Thoracic aorta (tissue), 2 donors: Measurements from ENCODE around the gene IRF8. TPM values are rescaled to one million over a fixed set of nuclear protein-coding genes. Genes with fewer than 3 reads are reported as not detected.

Source experiments
- ATAC-seq: fragments of 150-250 bp; one replicate; pipeline ENCODE4 v1.8.0; 2017; ENCODE audit warnings: low read depth; ENCODE audit not compliant: insufficient number of reproducible peaks, low FRiP score
- DNase-seq: peaks from one replicate; pipeline ENCODE4 v3.0.0-alpha.2; 2020; ENCODE audit warnings: low spot score
- H3K27ac ChIP-seq, 2 donors: fragments of 200-600 bp; sonication (generic); 1 replicate in 1 of 2; 2 replicates in 1 of 2; pipeline ENCODE4 v1.5.1; 2016; ENCODE audit warnings: mild to moderate bottlenecking in 2 of 2, moderate library complexity in 2 of 2
- H3K27me3 ChIP-seq: fragments of 200-600 bp; sonication (generic); replicated peaks from 2 replicates; pipeline ENCODE4 v1.6.0; 2016; ENCODE audit warnings: mild to moderate bottlenecking; ENCODE audit not compliant: insufficient read depth
- H3K36me3 ChIP-seq: fragments of 200-600 bp; sonication (generic); one replicate; pipeline ENCODE4 v1.5.1; 2016
- H3K4me1 ChIP-seq, 2 donors: fragments of 200-600 bp; sonication (generic); 1 replicate in 1 of 2; 2 replicates in 1 of 2; pipeline versions ENCODE4 v1.5.1 to v1.6.0; 2016; ENCODE audit warnings: low read depth in 2 of 2, mild to moderate bottlenecking in 1 of 2; ENCODE audit not compliant: control insufficient read depth in 1 of 2
- H3K4me3 ChIP-seq: fragments of 200-600 bp; sonication (generic); 2 replicates; pipeline ENCODE4 v1.5.1; 2016; ENCODE audit warnings: mild to moderate bottlenecking
- H3K9me3 ChIP-seq: fragments of 200-600 bp; sonication (generic); 2 replicates; pipeline ENCODE4 v1.5.1; 2016
- total RNA-seq, 2 donors: library from RNA; depleted of rRNA; stranded (reverse); fragments of >200 nt; gene quantifications; one replicate each; pipeline versions ENCODE4 v1.1.0 to v1.2.3, GENCODE V29; 2016
- TF ChIP-seq, protein P1 (sequence below): fragments of 200-600 bp; sonication (generic); IDR thresholded peaks from one replicate; pipeline ENCODE4 v1.5.1; 2019; ENCODE audit warnings: antibody characterized with exemption

IRF8 gene
- total RNA-seq, 2 donors from 2014 or later = 27.0 to 28.8 TPM

DNA sequence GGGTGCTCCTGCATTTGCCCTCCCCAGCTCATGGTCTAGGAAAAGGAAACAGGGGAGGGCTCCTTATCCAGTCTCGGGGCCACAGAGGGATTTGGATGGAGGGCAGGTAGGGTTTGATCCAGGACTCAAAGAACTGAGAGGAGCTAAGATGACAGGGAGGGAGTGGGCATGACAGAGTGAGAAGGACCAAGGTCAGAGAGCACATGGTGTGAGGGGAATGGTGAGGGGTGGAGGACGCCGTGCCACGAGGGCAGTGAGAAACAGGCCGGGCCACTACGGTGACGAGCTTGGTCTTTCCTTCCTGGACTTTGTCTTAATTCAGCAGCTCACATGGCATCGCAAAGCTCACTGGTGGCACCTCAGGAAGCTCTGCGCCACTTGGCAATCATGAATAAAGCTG is 35.2 kb downstream of the IRF8 start:
- no peak for DNase-seq

DNA sequence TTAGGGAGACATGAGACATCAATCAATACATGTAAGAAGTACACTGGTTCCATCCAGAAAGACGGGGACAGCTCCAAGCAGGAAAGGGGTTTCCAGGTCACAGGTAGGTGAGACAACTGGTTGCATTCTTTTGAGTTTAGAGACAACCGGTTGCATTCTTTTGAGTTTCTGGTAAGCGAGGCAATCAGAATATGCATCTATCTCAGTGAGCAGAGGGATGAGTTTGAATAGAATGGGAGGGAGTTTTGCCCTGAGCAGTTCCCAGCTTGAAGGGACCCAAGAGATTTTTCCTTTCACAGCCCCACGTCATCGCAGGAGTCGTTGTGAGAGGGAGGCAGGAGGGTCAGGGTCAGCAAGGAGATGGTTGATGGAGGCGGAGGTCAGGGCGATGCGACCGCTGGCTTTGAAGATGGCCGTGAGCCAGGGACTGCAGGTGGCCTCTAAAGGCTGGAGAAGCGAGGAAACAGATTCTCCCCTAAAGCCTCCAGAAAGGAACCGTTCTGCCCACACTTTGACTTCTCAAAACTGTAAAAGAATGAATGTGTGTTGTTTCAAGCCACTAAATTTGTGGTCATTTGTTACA is 36.5 kb downstream of the IRF8 start:
- ATAC-seq = no peak
- Histone ChIP-seq H3K27ac (no peak overlapping the region), H3K4me3 (no peak overlapping the region), H3K36me3 (no peaks in the 10 kb centered on the region), H3K4me1 (no peaks in the 10 kb centered on the region), H3K27me3 (no peaks in the 10 kb centered on the region), H3K9me3 (no peaks in the 10 kb centered on the region)
- DNase-seq = no peak
- TF ChIP-seq, protein P1, sequence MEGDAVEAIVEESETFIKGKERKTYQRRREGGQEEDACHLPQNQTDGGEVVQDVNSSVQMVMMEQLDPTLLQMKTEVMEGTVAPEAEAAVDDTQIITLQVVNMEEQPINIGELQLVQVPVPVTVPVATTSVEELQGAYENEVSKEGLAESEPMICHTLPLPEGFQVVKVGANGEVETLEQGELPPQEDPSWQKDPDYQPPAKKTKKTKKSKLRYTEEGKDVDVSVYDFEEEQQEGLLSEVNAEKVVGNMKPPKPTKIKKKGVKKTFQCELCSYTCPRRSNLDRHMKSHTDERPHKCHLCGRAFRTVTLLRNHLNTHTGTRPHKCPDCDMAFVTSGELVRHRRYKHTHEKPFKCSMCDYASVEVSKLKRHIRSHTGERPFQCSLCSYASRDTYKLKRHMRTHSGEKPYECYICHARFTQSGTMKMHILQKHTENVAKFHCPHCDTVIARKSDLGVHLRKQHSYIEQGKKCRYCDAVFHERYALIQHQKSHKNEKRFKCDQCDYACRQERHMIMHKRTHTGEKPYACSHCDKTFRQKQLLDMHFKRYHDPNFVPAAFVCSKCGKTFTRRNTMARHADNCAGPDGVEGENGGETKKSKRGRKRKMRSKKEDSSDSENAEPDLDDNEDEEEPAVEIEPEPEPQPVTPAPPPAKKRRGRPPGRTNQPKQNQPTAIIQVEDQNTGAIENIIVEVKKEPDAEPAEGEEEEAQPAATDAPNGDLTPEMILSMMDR = no peak

More for the DNA sequence above, 35.2 kb downstream of the IRF8 start:
- Histone ChIP-seq H3K9me3 (no peaks in the 10 kb centered on the region), H3K36me3 (no peaks in the 10 kb centered on the region), H3K4me3 (no peak overlapping the region), H3K4me1 (no peaks in the 10 kb centered on the region), H3K27ac (no peak overlapping the region), H3K27me3 (no peaks in the 10 kb centered on the region)
- no peak for ATAC-seq
- TF ChIP-seq, protein P1 = no peak

DNA sequence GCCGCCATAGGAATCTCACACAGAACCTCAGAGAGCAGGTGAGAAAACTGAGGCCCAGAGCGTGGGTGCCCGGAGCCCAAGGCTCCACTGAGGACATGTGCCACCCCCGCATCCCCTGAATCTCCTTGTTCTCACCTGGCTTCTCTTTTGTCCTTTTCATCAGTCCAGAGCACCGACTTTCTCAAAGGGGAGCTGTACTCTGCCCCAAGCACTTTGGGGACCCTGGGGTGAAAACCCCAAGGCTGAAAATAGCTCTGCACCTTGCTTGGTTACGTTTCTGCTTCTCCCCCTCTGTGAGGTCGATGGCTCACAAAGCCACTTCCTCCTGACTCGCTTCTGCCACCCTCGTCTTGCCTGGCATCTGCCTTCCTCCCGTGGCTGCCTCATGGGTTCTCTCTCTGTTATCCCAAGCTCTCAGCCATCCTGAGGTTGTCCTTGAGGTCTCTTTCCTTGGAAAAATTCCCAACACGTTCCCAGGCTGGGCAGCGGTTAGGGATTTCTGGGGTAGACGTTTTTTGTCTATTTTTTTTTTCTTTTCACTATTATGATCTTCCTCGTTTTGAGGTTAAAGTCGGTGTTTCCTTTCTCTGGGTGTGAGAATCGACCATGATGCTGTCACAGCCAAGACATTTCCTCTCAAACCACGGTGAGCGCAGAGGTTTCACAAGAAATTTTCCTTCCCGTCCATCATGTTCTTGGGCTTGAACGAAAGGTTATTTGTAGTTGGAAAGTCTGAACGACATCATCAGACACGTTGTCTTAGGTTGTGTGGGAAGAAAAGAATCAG is 37.2 kb downstream of the IRF8 start:
- ATAC-seq (no peak), DNase-seq (no peak)
- no peak overlapping the region for H3K27ac ChIP-seq
- H3K4me3 ChIP-seq = peak overlapping the region; percentile 5
- no peaks in the 10 kb centered on the region for H3K4me1 ChIP-seq
- H3K36me3 ChIP-seq = no peaks in the 10 kb centered on the region
- H3K27me3 ChIP-seq = no peaks in the 10 kb centered on the region
- TF ChIP-seq, protein P1 = no peak
- no peaks in the 10 kb centered on the region for H3K9me3 ChIP-seq

DNA sequence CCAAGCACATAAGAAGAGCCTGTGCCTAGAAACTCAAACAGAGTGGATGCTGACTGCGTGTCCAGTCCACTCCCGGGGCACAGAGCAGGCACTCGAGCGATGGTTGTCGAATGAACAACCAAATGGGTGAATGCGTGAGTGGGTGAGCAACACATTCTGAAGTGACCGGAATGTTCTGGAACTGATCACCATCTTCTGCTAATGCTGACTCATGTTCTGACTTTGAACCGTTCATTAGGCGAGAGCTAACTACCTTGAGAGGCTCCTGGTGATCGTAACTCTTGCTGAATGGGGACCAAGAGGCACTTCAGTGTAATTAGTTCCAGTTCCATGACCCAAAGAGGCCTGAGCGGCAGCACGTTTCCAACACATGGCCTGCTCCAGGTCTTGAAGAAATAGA is 37.9 kb downstream of the IRF8 start:
- Histone ChIP-seq H3K27ac (no peak overlapping the region), H3K9me3 (no peaks in the 10 kb centered on the region), H3K4me1 (no peaks in the 10 kb centered on the region), H3K4me3 (no peak overlapping the region), H3K27me3 (no peaks in the 10 kb centered on the region), H3K36me3 (no peaks in the 10 kb centered on the region)
- DNase-seq (no peak), ATAC-seq (no peak)
- TF ChIP-seq, protein P1 = no peak

DNA sequence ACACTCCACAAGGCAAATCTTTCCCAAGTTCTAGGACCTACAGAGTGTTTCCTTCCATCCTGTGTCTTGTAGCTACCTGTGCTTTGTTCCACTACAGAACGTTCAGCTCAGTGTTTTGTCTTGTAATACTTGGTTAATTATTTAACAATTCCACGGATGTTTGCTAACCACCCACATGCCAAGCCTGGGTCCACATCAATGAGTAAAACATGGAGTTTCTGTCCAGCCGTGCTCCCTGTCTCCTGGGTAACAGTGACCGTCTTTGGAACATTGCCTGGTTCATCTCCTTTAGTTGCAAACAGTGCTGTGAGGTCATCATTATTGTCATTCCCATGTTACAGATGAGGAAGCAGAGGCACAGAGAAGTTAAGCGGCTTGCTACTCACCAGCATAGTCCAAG is 41.3 kb downstream of the IRF8 start:
- DNase-seq (no peak), ATAC-seq (no peak)
- Histone ChIP-seq H3K9me3 (no peaks in the 10 kb centered on the region), H3K4me3 (no peak overlapping the region), H3K27me3 (no peaks in the 10 kb centered on the region), H3K4me1 (no peaks in the 10 kb centered on the region), H3K36me3 (no peaks in the 10 kb centered on the region), H3K27ac (no peak overlapping the region)
- TF ChIP-seq, protein P1 = no peak
